ENCODE measurements around the gene RFXANK. TPM values are rescaled to one million over a fixed set of nuclear protein-coding genes. Genes with fewer than 3 reads are reported as not detected.

The RFXANK gene
- total RNA-seq, 1 donor from 2014 or later, result 122 TPM

- no peak for TF ChIP-seq CTCF (IDR thresholded peaks at IDR 0.05; ENCODE audit: insufficient read depth, low read length, poor library complexity, severe bottlenecking)
- Histone ChIP-seq H3K4me3 (ENCODE audit: low read depth, low read length) (peak within 1 kb of the TSS; percentile 56), H3K36me3 (ENCODE audit: control insufficient read depth, insufficient read depth, low read length) (no peaks in the 10 kb centered on the region), H3K27me3 (ENCODE audit: control insufficient read depth, insufficient read depth, low read length) (peaks cover 2% of the 10 kb centered on the region)
- DNase-seq (ENCODE audit: low read depth), result peak; percentile 61
Observed at GRCh38 chr19:19203012-19203856, 11.2 kb downstream of the RFXANK start, which contains the start of gene NR2C2AP. TSS of gene NR2C2AP (minus strand) at chr19:19203414. CDS start at chr19:19203060, 354 bp downstream.

- H3K27me3 ChIP-seq (ENCODE audit: control insufficient read depth, insufficient read depth, low read length), result peaks cover 2% of the 10 kb centered on the region
- no peak overlapping the region for H3K4me3 ChIP-seq (ENCODE audit: low read depth, low read length)
- H3K36me3 ChIP-seq (ENCODE audit: control insufficient read depth, insufficient read depth, low read length), result no peaks in the 10 kb centered on the region
- DNase-seq (ENCODE audit: low read depth), result no peak
- no peak for TF ChIP-seq CTCF (IDR thresholded peaks at IDR 0.05; ENCODE audit: insufficient read depth, low read length, poor library complexity, severe bottlenecking)
Observed at GRCh38 chr19:19204181-19204580, 12.1 kb downstream of the RFXANK start.

GRCh38 chr19:19205416-19206410 lies 13.7 kb downstream of the RFXANK start:
- Histone ChIP-seq H3K27me3 (ENCODE audit: control insufficient read depth, insufficient read depth, low read length) (peaks cover 4% of the 10 kb centered on the region), H3K36me3 (ENCODE audit: control insufficient read depth, insufficient read depth, low read length) (no peaks in the 10 kb centered on the region), H3K4me3 (ENCODE audit: low read depth, low read length) (no peak overlapping the region)
- DNase-seq (ENCODE audit: low read depth), result no peak
- TF ChIP-seq CTCF (IDR thresholded peaks at IDR 0.05; ENCODE audit: insufficient read depth, low read length, poor library complexity, severe bottlenecking), result no peak

- no peak for TF ChIP-seq CTCF (IDR thresholded peaks at IDR 0.05; ENCODE audit: insufficient read depth, low read length, poor library complexity, severe bottlenecking)
- H3K27me3 ChIP-seq (ENCODE audit: control insufficient read depth, insufficient read depth, low read length), result peaks cover 11% of the 10 kb centered on the region
- no peak overlapping the region for H3K4me3 ChIP-seq (ENCODE audit: low read depth, low read length)
- H3K36me3 ChIP-seq (ENCODE audit: control insufficient read depth, insufficient read depth, low read length), result no peaks in the 10 kb centered on the region
- no peak for DNase-seq (ENCODE audit: low read depth)
Observed at GRCh38 chr19:19206938-19207337, 14.9 kb downstream of the RFXANK start.

- no peak for TF ChIP-seq CTCF (IDR thresholded peaks at IDR 0.05; ENCODE audit: insufficient read depth, low read length, poor library complexity, severe bottlenecking)
- H3K4me3 ChIP-seq (ENCODE audit: low read depth, low read length), result no peak overlapping the region
- H3K36me3 ChIP-seq (ENCODE audit: control insufficient read depth, insufficient read depth, low read length), result no peaks in the 10 kb centered on the region
Observed at GRCh38 chr19:19207637-19208572, 15.8 kb downstream of the RFXANK start.

More at GRCh38 chr19:19207637-19208572, 15.8 kb downstream of the RFXANK start:
- no peak for DNase-seq (ENCODE audit: low read depth)
- H3K27me3 ChIP-seq (ENCODE audit: control insufficient read depth, insufficient read depth, low read length), result peaks cover 21% of the 10 kb centered on the region

Data from kidney epithelial cell (primary cell).